Heart left ventricle (tissue), 16 donors: ENCODE measurements around the gene PRR5L. TPM values are rescaled to one million over a fixed set of nuclear protein-coding genes. Genes with fewer than 3 reads are reported as not detected.
"Not testable (repeated sequence)": the region's sequence is repeated elsewhere in the genome, so short reads cannot be mapped to it uniquely, and the experiment has no call there.

Source experiments
- ATAC-seq, 4 donors: fragments of 200-7000 bp; cut with Tn5 transposase; one replicate each; pipeline ENCODE4 v1.9.1; 2020 to 2022; ENCODE audit warnings: moderate library complexity in 4 of 4, mild to moderate bottlenecking in 3 of 4, moderate number of reproducible peaks in 1 of 4
- DNase-seq, 5 donors: peaks; one replicate each; pipeline ENCODE4 v3.0.0-alpha.2; 2020
- H3K27ac ChIP-seq, 12 donors: fragments of 200-600 bp; sonication (generic) in 4 of 12; one replicate each; pipeline versions ENCODE4 v1.5.0 to v1.8.0; 2016 to 2022; ENCODE audit warnings: mild to moderate bottlenecking in 2 of 12
- H3K27me3 ChIP-seq, 9 donors: fragments of 200-600 bp; sonication (generic) in 2 of 9; one replicate each; pipeline versions ENCODE4 v1.5.1 to v1.8.0; 2016 to 2022; ENCODE audit warnings: mild to moderate bottlenecking in 3 of 9
- H3K36me3 ChIP-seq, 9 donors: fragments of 200-600 bp; sonication (generic) in 2 of 9; one replicate each; pipeline versions ENCODE4 v1.5.0 to v1.8.0; 2018 to 2022; ENCODE audit warnings: mild to moderate bottlenecking in 2 of 9
- H3K4me1 ChIP-seq, 12 donors: fragments of 200-600 bp; sonication (generic) in 4 of 12; one replicate each; pipeline versions ENCODE4 v1.5.0 to v1.8.0; 2016 to 2022; ENCODE audit warnings: mild to moderate bottlenecking in 3 of 12
- H3K4me3 ChIP-seq, 12 donors: fragments of 200-600 bp; sonication (generic) in 4 of 12; one replicate each; pipeline versions ENCODE4 v1.5.0 to v1.8.0; 2017 to 2022; ENCODE audit warnings: mild to moderate bottlenecking in 9 of 12, moderate library complexity in 4 of 12
- H3K9me3 ChIP-seq, 12 donors: fragments of 200-600 bp; sonication (generic) in 4 of 12; one replicate each; pipeline versions ENCODE4 v1.5.0 to v1.8.0; 2016 to 2022; ENCODE audit warnings: mild to moderate bottlenecking in 1 of 12
- POLR2A ChIP-seq, 2 donors: fragments of 450-650 bp; IDR thresholded peaks; one replicate each; pipeline ENCODE4 v1.6.1; 2017; ENCODE audit warnings: antibody characterized with exemption in 2 of 2, mild to moderate bottlenecking in 2 of 2, moderate library complexity in 2 of 2
- WGBS, 4 donors: extraction: QIAGEN DNeasy Blood & Tissue Kit in 2 of 4; methylation state at CpG; one replicate each; pipeline versions ENCODE4 v1.1.5 to v1.1.7; 2013 to 2018; 5-methylcytosine and 5-hydroxymethylcytosine counted together
- intact Hi-C, 10 donors: fragments of 100-400 bp; cut with DNase I; formaldehyde crosslinking; loops; one replicate each; pipeline versions ENCODE4 v1.11.1 to v1.14.2; 2022
- polyA plus RNA-seq, 2 donors: library from polyadenylated mRNA; stranded (reverse); fragments of 200-250 nt; gene quantifications; one replicate each; pipeline ENCODE4 v1.2.3, GENCODE V29; 2013
- total RNA-seq, 9 donors: library from RNA; depleted of rRNA in 2 of 9; stranded (reverse); fragments of >200 nt in 2 of 9; fragmentation: NEBNext Ultra II Directional in 3 of 9; extraction: Animal tissue kit (Norgen Biotek cat#: 25700) in 3 of 9; gene quantifications; one replicate each; pipeline versions ENCODE4 v1.1.0 to v1.2.4, GENCODE V29; 2016 to 2023
- TF ChIP-seq, protein P1 (sequence below), 12 donors: fragments of 200-600 bp; sonication (generic) in 4 of 12; IDR thresholded peaks; one replicate each; pipeline versions ENCODE4 v1.5.0 to v1.8.0; 2018 to 2022; ENCODE audit warnings: antibody characterized with exemption in 12 of 12, mild to moderate bottlenecking in 5 of 12
- donor health status: ischemic (EF 13 %, LVEDD 7.1; RV severe dilation, severe dysfunction).
- donor health status: healthy with polysubstance abuse.
- donor health status: DM: no; HTN: yes; CAD: no.
- donor health status: DM: no; HTN: no; CAD: no.
- donor health status: ischemic (EF 25% LVEDD 6.9; RV normal size, moderate dysfunction).
- donor health status: ischemic (EF 25% LVEDD 5.7; RV mildly dilated, moderate dysfunction).
- donor health status: healthy.
- donor health status: DM: yes; HTN: yes; CAD: no.
- donor health status: ischemic (EF 35%, LVEDD 5.7; RV mildly dilated, moderate dysfunction).
- donor health status: nonischemic (EF 11% LVEDD 7.7; RV severe dilation, severe dysfunction).
- donor health status: DM: yes; HTN: yes; CAD: no.
- donor health status: PGD.
- donor health status: ischemic (EF 29% LVEDD 5.4; RV normal size, mild dysfunction).
- donor health status: nonischemic (EF 23%, LVEDD 6.1; RV moderate dilation, normal function).

The PRR5L gene
- total and polyA plus RNA-seq, 11 donors: 0.61 to 17.8 (median 3.1) TPM

- ATAC-seq (peak in 2 of 4 donors; percentile 51 to 58), DNase-seq (no peak)
- H3K36me3 ChIP-seq: peaks cover 0 to 31% (median 23%) of the 10 kb centered on the region in 9 donors
- peak overlapping the region in 1 of 12 donors; percentile 6 for H3K27ac ChIP-seq
- peaks cover 0 to 17% (median 6%) of the 10 kb centered on the region in 12 donors for H3K4me1 ChIP-seq
- no peak for TF ChIP-seq POLR2A (IDR thresholded peaks at IDR 0.05)
- TF ChIP-seq, protein P1, sequence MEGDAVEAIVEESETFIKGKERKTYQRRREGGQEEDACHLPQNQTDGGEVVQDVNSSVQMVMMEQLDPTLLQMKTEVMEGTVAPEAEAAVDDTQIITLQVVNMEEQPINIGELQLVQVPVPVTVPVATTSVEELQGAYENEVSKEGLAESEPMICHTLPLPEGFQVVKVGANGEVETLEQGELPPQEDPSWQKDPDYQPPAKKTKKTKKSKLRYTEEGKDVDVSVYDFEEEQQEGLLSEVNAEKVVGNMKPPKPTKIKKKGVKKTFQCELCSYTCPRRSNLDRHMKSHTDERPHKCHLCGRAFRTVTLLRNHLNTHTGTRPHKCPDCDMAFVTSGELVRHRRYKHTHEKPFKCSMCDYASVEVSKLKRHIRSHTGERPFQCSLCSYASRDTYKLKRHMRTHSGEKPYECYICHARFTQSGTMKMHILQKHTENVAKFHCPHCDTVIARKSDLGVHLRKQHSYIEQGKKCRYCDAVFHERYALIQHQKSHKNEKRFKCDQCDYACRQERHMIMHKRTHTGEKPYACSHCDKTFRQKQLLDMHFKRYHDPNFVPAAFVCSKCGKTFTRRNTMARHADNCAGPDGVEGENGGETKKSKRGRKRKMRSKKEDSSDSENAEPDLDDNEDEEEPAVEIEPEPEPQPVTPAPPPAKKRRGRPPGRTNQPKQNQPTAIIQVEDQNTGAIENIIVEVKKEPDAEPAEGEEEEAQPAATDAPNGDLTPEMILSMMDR (IDR thresholded peaks at IDR 0.05): no peak
- no peaks in the 10 kb centered on the region for H3K27me3 ChIP-seq
- no peaks in the 10 kb centered on the region for H3K9me3 ChIP-seq
- intact Hi-C loops: no loop called here
- no peak overlapping the region for H3K4me3 ChIP-seq
Observed at GRCh38 chr11:36480833-36481232, 184.7 kb downstream of the PRR5L start.

DNA sequence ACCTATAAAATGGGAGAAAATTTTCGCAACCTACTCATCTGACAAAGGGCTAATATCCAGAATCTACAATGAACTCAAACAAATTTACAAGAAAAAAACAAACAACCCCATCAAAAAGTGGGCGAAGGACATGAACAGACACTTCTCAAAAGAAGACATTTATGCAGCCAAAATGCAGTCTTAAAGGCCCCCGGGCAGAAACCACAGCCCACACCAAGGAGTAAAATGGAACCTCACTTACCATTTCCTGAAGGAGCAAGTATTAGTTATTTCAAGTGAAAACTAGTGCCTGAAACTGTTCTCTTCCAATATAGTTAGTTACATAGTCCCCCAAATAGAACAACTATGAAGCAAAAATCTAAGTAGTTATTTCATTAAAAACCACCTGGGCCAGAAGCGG is 187.0 kb downstream of the PRR5L start:
- H3K4me1 ChIP-seq: peaks cover 0 to 28% (median 15%) of the 10 kb centered on the region in 12 donors
- H3K36me3 ChIP-seq: peaks cover 0 to 46% (median 37%) of the 10 kb centered on the region in 9 donors
- H3K9me3 ChIP-seq, intact Hi-C loops, H3K27me3 ChIP-seq, H3K27ac ChIP-seq, ATAC-seq, H3K4me3 ChIP-seq, DNase-seq: not testable (repeated sequence)
- whole genome bisulfite sequencing, 4 donors: 86 to 95% (median 92%) methylated on average over 3 of the region's 4 CpGs

- no peak overlapping the region for H3K4me3 ChIP-seq
Observed at GRCh38 chr11:36485298-36486002, 189.4 kb downstream of the PRR5L start.

GRCh38 chr11:36487619-36488018 is 191.5 kb downstream of the PRR5L start:
- 56 to 60% (median 57%) methylated on average over 4 of the region's 4 CpGs for WGBS, 4 donors
- TF ChIP-seq POLR2A (IDR thresholded peaks at IDR 0.05): no peak
- TF ChIP-seq, protein P1 (IDR thresholded peaks at IDR 0.05): no peak
- DNase-seq (no peak), ATAC-seq (peak in 1 of 4 donors; percentile 53)
- peak overlapping the region in 10 of 12 donors; percentile 23 to 81 (median 44) for H3K27ac ChIP-seq
- no peaks in the 10 kb centered on the region for H3K9me3 ChIP-seq
- no peak overlapping the region for H3K4me3 ChIP-seq
- peaks cover 0 to 32% (median 15%) of the 10 kb centered on the region in 12 donors for H3K4me1 ChIP-seq
- intact Hi-C loops: no loop called here
- peaks cover 0 to 91% (median 81%) of the 10 kb centered on the region in 9 donors for H3K36me3 ChIP-seq
- no peaks in the 10 kb centered on the region for H3K27me3 ChIP-seq

More at GRCh38 chr11:36485298-36486002, 189.4 kb downstream of the PRR5L start:
- peak in 2 of 4 donors; percentile 35 to 46 for ATAC-seq
- Histone ChIP-seq H3K4me1 (peaks cover 0 to 32% (median 17%) of the 10 kb centered on the region in 12 donors), H3K36me3 (peaks cover 0 to 69% (median 60%) of the 10 kb centered on the region in 9 donors), H3K27me3 (no peaks in the 10 kb centered on the region), H3K9me3 (no peaks in the 10 kb centered on the region), H3K27ac (no peak overlapping the region)
- WGBS, 4 donors: 73 to 83% (median 76%) methylated on average over 6 of the region's 6 CpGs
- intact Hi-C loops: no loop called here
- TF ChIP-seq, protein P1 (IDR thresholded peaks at IDR 0.05): no peak
- TF ChIP-seq POLR2A (IDR thresholded peaks at IDR 0.05): no peak
- no peak for DNase-seq
